Activated CD8-positive, alpha-beta memory T cell treated with anti-CD3 and anti-CD28 coated beads, Interleukin-2, amount 50 U/mL, for 4 hours (primary cell): Measurements from ENCODE around the gene SOHLH1.

ENCODE experiments used
- DNase-seq: peaks from one replicate; pipeline ENCODE4 v3.0.0-alpha.2; 2020

SOHLH1 gene

GRCh38 chr9:135701959-135702721 is 2.9 kb upstream of the SOHLH1 start, which contains the start of gene KCNT1:
TSS of gene KCNT1 (plus strand) at chr9:135702185. CDS start at chr9:135702259, 74 bp downstream.
- peak; percentile 59 for DNase-seq

- peak; percentile 36 for DNase-seq
These were observed 2.0 kb upstream of the SOHLH1 start for GRCh38 chr9:135701067-135701958.

- DNase-seq = no peak
These were observed 1.2 kb upstream of the SOHLH1 start for GRCh38 chr9:135700525-135700924.

- no peak for DNase-seq
These were observed 514 bp downstream of the SOHLH1 start for GRCh38 chr9:135698767-135699166.

GRCh38 chr9:135698236-135698635 is 1.0 kb downstream of the SOHLH1 start:
- DNase-seq = no peak

GRCh38 chr9:135697226-135697625 is 2.1 kb downstream of the SOHLH1 start:
- DNase-seq = no peak

GRCh38 chr9:135696446-135696845 is 2.8 kb downstream of the SOHLH1 start:
- DNase-seq = no peak

- DNase-seq = no peak
These were observed 3.6 kb downstream of the SOHLH1 start for GRCh38 chr9:135695642-135696041.

- no peak for DNase-seq
These were observed 4.2 kb downstream of the SOHLH1 start for GRCh38 chr9:135695036-135695435.

- DNase-seq = no peak
These were observed 4.9 kb downstream of the SOHLH1 start for GRCh38 chr9:135694414-135694813.

- DNase-seq = no peak
These were observed 5.5 kb downstream of the SOHLH1 start for GRCh38 chr9:135693771-135694170.

- DNase-seq = no peak
These were observed 6.0 kb downstream of the SOHLH1 start for GRCh38 chr9:135693265-135693664.

GRCh38 chr9:135692410-135692809 is 6.9 kb downstream of the SOHLH1 start:
- no peak for DNase-seq

- DNase-seq = no peak
These were observed 8.3 kb downstream of the SOHLH1 start for GRCh38 chr9:135690836-135691570.

- no peak for DNase-seq
These were observed 10.3 kb downstream of the SOHLH1 start for GRCh38 chr9:135689011-135689410.

- DNase-seq = no peak
These were observed 12.1 kb downstream of the SOHLH1 start for GRCh38 chr9:135687216-135687615.

- DNase-seq = no peak
These were observed 14.6 kb downstream of the SOHLH1 start for GRCh38 chr9:135684691-135685090.

- DNase-seq = no peak
These were observed 15.8 kb downstream of the SOHLH1 start for GRCh38 chr9:135683401-135684034.

- no peak for DNase-seq
These were observed 18.1 kb downstream of the SOHLH1 start for GRCh38 chr9:135681161-135681560.

GRCh38 chr9:135680056-135680455 is 19.2 kb downstream of the SOHLH1 start:
- no peak for DNase-seq

GRCh38 chr9:135678236-135679017 is 20.9 kb downstream of the SOHLH1 start:
- DNase-seq = no peak

- no peak for DNase-seq
These were observed 21.6 kb downstream of the SOHLH1 start for GRCh38 chr9:135677641-135678168.
